CD4-positive, CD25-positive, alpha-beta regulatory T cell (primary cell): Measurements from ENCODE around the gene REM1. TPM values are rescaled to one million over a fixed set of nuclear protein-coding genes. Genes with fewer than 3 reads are reported as not detected.
"Not testable (repeated sequence)": the region's sequence is repeated elsewhere in the genome, so short reads cannot be mapped to it uniquely, and the experiment has no call there.

ENCODE experiments used
- ATAC-seq, 2 donors: fragments of 150-1000 bp; cut with Tn5 transposase; one replicate each; pipeline ENCODE4 v1.10.0; 2021; ENCODE audit warnings: low read depth in 2 of 2, moderate number of reproducible peaks in 2 of 2, moderate library complexity in 1 of 2
- DNase-seq, 3 donors: peaks; one replicate each; pipeline versions ENCODE4 v3.0.0 to v3.0.0-alpha.2; 2012 to 2022; ENCODE audit warnings: mixed read lengths in 1 of 3
- H3K27ac ChIP-seq: one replicate; pipeline ENCODE4 v1.7.0; 2013; ENCODE audit warnings: mild to moderate bottlenecking, low read length; ENCODE audit not compliant: insufficient read depth, poor library complexity, severe bottlenecking
- H3K27me3 ChIP-seq: one replicate; pipeline ENCODE4 v1.7.0; 2013; ENCODE audit warnings: low read length; ENCODE audit not compliant: control insufficient read depth, insufficient read depth
- H3K36me3 ChIP-seq: one replicate; pipeline ENCODE4 v1.7.0; 2013; ENCODE audit warnings: mild to moderate bottlenecking, low read length, moderate library complexity; ENCODE audit not compliant: control insufficient read depth, insufficient read depth
- H3K4me1 ChIP-seq: 2 replicates; pipeline ENCODE4 v1.7.0; 2013; ENCODE audit warnings: mild to moderate bottlenecking, low read length; ENCODE audit not compliant: insufficient read depth, control insufficient read depth, poor library complexity, severe bottlenecking
- H3K4me3 ChIP-seq: one replicate; pipeline ENCODE4 v1.7.0; 2013; ENCODE audit warnings: low read depth, mild to moderate bottlenecking, low read length, moderate library complexity
- H3K9me3 ChIP-seq, 2 experiments: 1 replicate in 1 of 2; 2 replicates in 1 of 2; pipeline ENCODE4 v1.7.0; 2013; ENCODE audit warnings: low read length in 2 of 2, mild to moderate bottlenecking in 1 of 2, moderate library complexity in 1 of 2; ENCODE audit not compliant: control insufficient read depth in 2 of 2
- H3K27ac Mint-ChIP-seq, 3 donors: one replicate each; pipeline ENCODE4 v1.8.0; 2020 to 2022; ENCODE audit warnings: mild to moderate bottlenecking in 3 of 3, mixed read lengths in 3 of 3, moderate library complexity in 2 of 3
- H3K27me3 Mint-ChIP-seq: one replicate; pipeline ENCODE4 v1.8.0; 2022; ENCODE audit warnings: mild to moderate bottlenecking, mixed read lengths
- H3K36me3 Mint-ChIP-seq: one replicate; pipeline ENCODE4 v1.8.0; 2020; ENCODE audit warnings: mixed read lengths
- H3K4me1 Mint-ChIP-seq, 4 donors: one replicate each; pipeline ENCODE4 v1.8.0; 2020 to 2022; ENCODE audit warnings: mixed read lengths in 4 of 4, mild to moderate bottlenecking in 1 of 4
- H3K4me3 Mint-ChIP-seq, 4 donors: one replicate each; pipeline ENCODE4 v1.8.0; 2020 to 2022; ENCODE audit warnings: mild to moderate bottlenecking in 4 of 4, mixed read lengths in 4 of 4, moderate library complexity in 3 of 4
- H3K9me3 Mint-ChIP-seq, 7 donors: one replicate each; pipeline ENCODE4 v1.8.0; 2020 to 2022; ENCODE audit warnings: mixed read lengths in 7 of 7, mild to moderate bottlenecking in 3 of 7, moderate library complexity in 2 of 7
- polyA plus RNA-seq, 4 donors: library from polyadenylated mRNA; unstranded; fragments of 300-500 nt; fragmentation: Illumina TruSeq; gene quantifications; one replicate each; pipeline ENCODE4 v1.2.3, GENCODE V29; 2021
- total RNA-seq: library from RNA; stranded (reverse); gene quantifications from one replicate; pipeline ENCODE4 v1.2.3, GENCODE V29; 2022

REM1 gene
- total and polyA plus RNA-seq, 5 donors from 2014 or later = not detected

- Histone ChIP-seq H3K4me1 (no peaks in the 10 kb centered on the region), H3K27ac (no peak overlapping the region), H3K36me3 (no peaks in the 10 kb centered on the region), H3K9me3 (no peaks in the 10 kb centered on the region), H3K27me3 (peaks cover 6% of the 10 kb centered on the region), H3K4me3 (no peak overlapping the region)
- Mint-ChIP-seq H3K4me1 (no peaks in the 10 kb centered on the region), H3K36me3 (no peaks in the 10 kb centered on the region), H3K27me3 (peaks cover 18% of the 10 kb centered on the region), H3K27ac (no peak overlapping the region), H3K4me3 (no peak overlapping the region), H3K9me3 (peaks cover 0 to 4% (median 0%) of the 10 kb centered on the region in 7 donors)
- DNase-seq (no peak), ATAC-seq (no peak)
Measured at GRCh38 chr20:31449511-31450414, 25.3 kb upstream of the REM1 start.

GRCh38 chr20:31452575-31452974 lies 22.5 kb upstream of the REM1 start:
- no peak for ATAC-seq
- Mint-ChIP-seq H3K27me3 (peaks cover 20% of the 10 kb centered on the region), H3K27ac (no peak overlapping the region), H3K9me3 (peaks cover 0 to 3% (median 0%) of the 10 kb centered on the region in 7 donors), H3K4me1 (no peaks in the 10 kb centered on the region), H3K4me3 (no peak overlapping the region), H3K36me3 (no peaks in the 10 kb centered on the region)
- H3K27ac ChIP-seq = no peak overlapping the region
- DNase-seq = no peak
- peaks cover 6% of the 10 kb centered on the region for H3K27me3 ChIP-seq
- no peaks in the 10 kb centered on the region for H3K36me3 ChIP-seq
- no peak overlapping the region for H3K4me3 ChIP-seq
- H3K4me1 ChIP-seq = no peaks in the 10 kb centered on the region
- H3K9me3 ChIP-seq = no peaks in the 10 kb centered on the region

GRCh38 chr20:31454361-31454760 lies 20.7 kb upstream of the REM1 start:
- Histone ChIP-seq H3K9me3 (no peaks in the 10 kb centered on the region), H3K27me3 (peaks cover 6% of the 10 kb centered on the region), H3K4me3 (no peak overlapping the region), H3K4me1 (no peaks in the 10 kb centered on the region), H3K36me3 (no peaks in the 10 kb centered on the region), H3K27ac (no peak overlapping the region)
- Mint-ChIP-seq H3K36me3 (no peaks in the 10 kb centered on the region), H3K4me1 (no peaks in the 10 kb centered on the region), H3K27ac (no peak overlapping the region), H3K27me3 (peaks cover 19% of the 10 kb centered on the region), H3K9me3 (peaks cover 0 to 3% (median 0%) of the 10 kb centered on the region in 7 donors), H3K4me3 (no peak overlapping the region)
- ATAC-seq (no peak), DNase-seq (no peak)

GRCh38 chr20:31470946-31471345 lies 4.1 kb upstream of the REM1 start:
- H3K27me3 Mint-ChIP-seq = peaks cover 33% of the 10 kb centered on the region
- H3K36me3 ChIP-seq, H3K9me3 Mint-ChIP-seq, DNase-seq, ATAC-seq, H3K27ac Mint-ChIP-seq, H3K4me1 ChIP-seq, H3K4me3 ChIP-seq, H3K27me3 ChIP-seq, H3K36me3 Mint-ChIP-seq, H3K27ac ChIP-seq, H3K4me3 Mint-ChIP-seq, H3K4me1 Mint-ChIP-seq, H3K9me3 ChIP-seq: not testable (repeated sequence)

- Mint-ChIP-seq H3K4me3 (no peak overlapping the region), H3K4me1 (peaks cover 0 to 11% (median 3%) of the 10 kb centered on the region in 4 donors), H3K27ac (no peak overlapping the region), H3K9me3 (peaks cover 0 to 5% (median 1%) of the 10 kb centered on the region in 7 donors), H3K27me3 (peaks cover 37% of the 10 kb centered on the region), H3K36me3 (no peaks in the 10 kb centered on the region)
- DNase-seq = no peak
- Histone ChIP-seq H3K9me3 (no peaks in the 10 kb centered on the region), H3K27ac (no peak overlapping the region), H3K27me3 (no peaks in the 10 kb centered on the region), H3K36me3 (no peaks in the 10 kb centered on the region), H3K4me3 (no peak overlapping the region), H3K4me1 (no peaks in the 10 kb centered on the region)
- ATAC-seq = no peak
Measured at GRCh38 chr20:31472395-31473330, 2.4 kb upstream of the REM1 start.

- H3K27ac ChIP-seq = no peak overlapping the region
- Mint-ChIP-seq H3K4me3 (no peak overlapping the region), H3K4me1 (peaks cover 0 to 11% (median 3%) of the 10 kb centered on the region in 4 donors), H3K36me3 (no peaks in the 10 kb centered on the region), H3K27ac (no peak overlapping the region), H3K27me3 (peaks cover 33% of the 10 kb centered on the region), H3K9me3 (peaks cover 0 to 3% (median 1%) of the 10 kb centered on the region in 7 donors)
- DNase-seq (no peak), ATAC-seq (no peak)
- H3K27me3 ChIP-seq = no peaks in the 10 kb centered on the region
- no peaks in the 10 kb centered on the region for H3K4me1 ChIP-seq
- no peaks in the 10 kb centered on the region for H3K36me3 ChIP-seq
- H3K9me3 ChIP-seq = no peaks in the 10 kb centered on the region
- no peak overlapping the region for H3K4me3 ChIP-seq
Measured at GRCh38 chr20:31473331-31474096, 1.6 kb upstream of the REM1 start.

- H3K36me3 ChIP-seq = no peaks in the 10 kb centered on the region
- H3K4me1 ChIP-seq = no peaks in the 10 kb centered on the region
- H3K27ac ChIP-seq = no peak overlapping the region
- DNase-seq = no peak
- Mint-ChIP-seq H3K36me3 (no peaks in the 10 kb centered on the region), H3K4me3 (no peak overlapping the region), H3K27me3 (peaks cover 36% of the 10 kb centered on the region), H3K9me3 (peaks cover 0 to 4% (median 1%) of the 10 kb centered on the region in 7 donors), H3K27ac (no peak overlapping the region), H3K4me1 (peaks cover 0 to 11% (median 3%) of the 10 kb centered on the region in 4 donors)
- no peaks in the 10 kb centered on the region for H3K27me3 ChIP-seq
- no peak for ATAC-seq
- no peaks in the 10 kb centered on the region for H3K9me3 ChIP-seq
- no peak overlapping the region for H3K4me3 ChIP-seq
Measured at GRCh38 chr20:31474097-31474436, 1.0 kb upstream of the REM1 start.
